HepG2 (cell line): Measurements from ENCODE around the gene KLF3. TPM values are rescaled to one million over a fixed set of nuclear protein-coding genes. Genes with fewer than 3 reads are reported as not detected.
A peak's percentile ranks its signal among the peaks of the same experiment; 100 is the strongest.

ENCODE experiments used
- AGO2 ChIP-seq: fragments of 200-400 bp; formaldehyde crosslinking; optimal IDR thresholded peaks from 2 replicates; pipeline ENCODE3; 2017; ENCODE audit warnings: mild to moderate bottlenecking, low read depth, low read length, moderate library complexity
- CENPT ChIP-seq: sonication (generic); formaldehyde crosslinking; IDR thresholded peaks from 2 replicates; pipeline ENCODE4 v1.8.0; 2022; ENCODE audit warnings: low read depth, mild to moderate bottlenecking, moderate library complexity, missing genetic modification reagents
- ERF ChIP-seq: IDR thresholded peaks from 2 replicates; pipeline ENCODE4 v1.6.1; 2018; ENCODE audit warnings: missing biosample characterization, missing genetic modification reagents
- ETV6 ChIP-seq: sonication (generic); formaldehyde crosslinking; conservative IDR thresholded peaks from 2 replicates; pipeline ENCODE4 v1.4.0; 2020; ENCODE audit warnings: missing genetic modification reagents
- FOSL1 ChIP-seq: sonication (generic); formaldehyde crosslinking; IDR thresholded peaks from 2 replicates; pipeline ENCODE4 v1.9.0; 2021; ENCODE audit warnings: missing genetic modification reagents, borderline replicate concordance
- FOXJ3 ChIP-seq: sonication (generic); formaldehyde crosslinking; IDR thresholded peaks from 2 replicates; pipeline ENCODE4 v1.4.0; 2020; ENCODE audit warnings: missing genetic modification reagents, mild to moderate bottlenecking, borderline replicate concordance
- HOXA5 ChIP-seq: sonication (generic); formaldehyde crosslinking; IDR thresholded peaks from 2 replicates; pipeline ENCODE4 v1.4.0; 2020; ENCODE audit warnings: missing genetic modification reagents
- PRDM4 ChIP-seq: sonication (generic); formaldehyde crosslinking; IDR thresholded peaks from 2 replicates; pipeline ENCODE4 v1.9.0; 2021; ENCODE audit warnings: missing genetic modification reagents, borderline replicate concordance
- RARG ChIP-seq: sonication (generic); formaldehyde crosslinking; IDR thresholded peaks from 2 replicates; pipeline ENCODE4 v1.4.0; 2020; ENCODE audit warnings: low read depth, mild to moderate bottlenecking, missing genetic modification reagents
- SP4 ChIP-seq: sonication (generic); formaldehyde crosslinking; IDR thresholded peaks from 2 replicates; pipeline ENCODE4 v1.8.1; 2023; ENCODE audit warnings: mild to moderate bottlenecking, missing genetic modification reagents
- SP5 ChIP-seq: IDR thresholded peaks from 2 replicates; pipeline ENCODE4 v1.6.1; 2016; ENCODE audit warnings: low read depth, borderline replicate concordance
- YY1 ChIP-seq: IDR thresholded peaks from 2 replicates; pipeline ENCODE4 v1.6.1; 2011; ENCODE audit warnings: low read length, low read depth, moderate library complexity, mild to moderate bottlenecking; ENCODE audit not compliant: insufficient read depth, insufficient replicate concordance
- ZFAT ChIP-seq: sonication (generic); formaldehyde crosslinking; conservative IDR thresholded peaks from 2 replicates; pipeline ENCODE4 v1.8.1; 2023; ENCODE audit warnings: missing genetic modification reagents, inconsistent platforms
- ZHX1 ChIP-seq: sonication (generic); formaldehyde crosslinking; IDR thresholded peaks from 2 replicates; pipeline ENCODE4 v1.8.1; 2022; ENCODE audit warnings: low read depth, mild to moderate bottlenecking, missing genetic modification reagents
- ZNF224 ChIP-seq: sonication (generic); formaldehyde crosslinking; IDR thresholded peaks from 2 replicates; pipeline ENCODE4 v1.5.0; 2020; ENCODE audit warnings: mild to moderate bottlenecking, missing genetic modification reagents
- ZNF225 ChIP-seq: sonication (generic); formaldehyde crosslinking; IDR thresholded peaks from 2 replicates; pipeline ENCODE4 v1.4.0; 2020; ENCODE audit warnings: mild to moderate bottlenecking, missing genetic modification reagents
- ZNF235 ChIP-seq: sonication (generic); formaldehyde crosslinking; IDR thresholded peaks from 2 replicates; pipeline ENCODE4 v1.8.1; 2023; ENCODE audit warnings: mild to moderate bottlenecking, missing genetic modification reagents, borderline replicate concordance
- ZNF264 ChIP-seq: sonication (generic); formaldehyde crosslinking; IDR thresholded peaks from 2 replicates; pipeline ENCODE4 v1.4.0; 2020; ENCODE audit warnings: missing genetic modification reagents
- ZNF446 ChIP-seq: sonication (generic); formaldehyde crosslinking; IDR thresholded peaks from 2 replicates; pipeline ENCODE4 v1.5.0; 2020; ENCODE audit warnings: mild to moderate bottlenecking, missing genetic modification reagents
- ZNF574 ChIP-seq: sonication (generic); formaldehyde crosslinking; IDR thresholded peaks from 2 replicates; pipeline ENCODE4 v1.4.0; 2020; ENCODE audit warnings: missing genetic modification reagents
- polyA plus RNA-seq, 8 experiments: library from polyadenylated mRNA; depleted of rRNA in 3 of 8; stranded (reverse) in 7 of 8; unstranded in 1 of 8; fragments of >200 nt; fragmentation: Illumina TruSeq in 4 of 8; extraction: Trizol in 4 of 8; gene quantifications; 2 replicates each; pipeline versions ENCODE4 v1.2.1 to v1.2.3, GENCODE V29; 2011 to 2016; ENCODE audit warnings: low read depth in 4 of 8, missing spikeins in 1 of 8, mixed read lengths in 1 of 8; ENCODE audit not compliant: insufficient read depth in 1 of 8
- total RNA-seq, 5 experiments: library from RNA; depleted of rRNA; stranded (reverse); fragments of >200 nt; fragmentation: Illumina TruSeq; extraction: Trizol; gene quantifications; 2 replicates each; pipeline ENCODE4 v1.2.3, GENCODE V29; 2016; ENCODE audit warnings: low read depth in 1 of 5

Gene KLF3
- total and polyA plus RNA-seq, 2 of the 13 experiments (the other 11 are each of a cell fraction or from before 2014, with no cell fraction given): 29.1 to 37.8 TPM

- no peak for TF ChIP-seq AGO2
- no peak for TF ChIP-seq RARG (CRISPR knock-in tag)
- TF ChIP-seq SP4 (CRISPR knock-in tag): no peak
- TF ChIP-seq SP5: peak; percentile 83; the same call in 1 of the 2 replicates
- no peak for TF ChIP-seq ZNF224 (CRISPR knock-in tag)
- TF ChIP-seq PRDM4 (CRISPR knock-in tag): no peak
- TF ChIP-seq ZNF574 (CRISPR knock-in tag): peak; percentile 77
- TF ChIP-seq ERF (CRISPR knock-in tag): peak; percentile 84; the same call in 1 of the 2 replicates
- no peak for TF ChIP-seq CENPT (CRISPR knock-in tag)
- peak; percentile 84 for TF ChIP-seq HOXA5 (CRISPR knock-in tag)
- TF ChIP-seq ETV6 (CRISPR knock-in tag): no peak
- TF ChIP-seq ZNF446 (CRISPR knock-in tag): no peak
- TF ChIP-seq FOXJ3 (CRISPR knock-in tag): peak; percentile 85; the same call in 1 of the 2 replicates
- no peak for TF ChIP-seq FOSL1
- no peak for TF ChIP-seq ZNF235 (CRISPR knock-in tag)
- TF ChIP-seq ZNF225 (CRISPR knock-in tag): no peak
- no peak for TF ChIP-seq ZFAT (CRISPR knock-in tag)
- TF ChIP-seq YY1: no peak
- no peak for TF ChIP-seq ZHX1 (CRISPR knock-in tag)
- 0 out of 2 replicates have a peak, but pooled peaks have one; percentile 38 for TF ChIP-seq ZNF264 (CRISPR knock-in tag)
These were observed 3.3 kb downstream of the KLF3 start (continued) for GRCh38 chr4:38667085-38667893.
